ENCODE data around the gene TAP1.

DNA sequence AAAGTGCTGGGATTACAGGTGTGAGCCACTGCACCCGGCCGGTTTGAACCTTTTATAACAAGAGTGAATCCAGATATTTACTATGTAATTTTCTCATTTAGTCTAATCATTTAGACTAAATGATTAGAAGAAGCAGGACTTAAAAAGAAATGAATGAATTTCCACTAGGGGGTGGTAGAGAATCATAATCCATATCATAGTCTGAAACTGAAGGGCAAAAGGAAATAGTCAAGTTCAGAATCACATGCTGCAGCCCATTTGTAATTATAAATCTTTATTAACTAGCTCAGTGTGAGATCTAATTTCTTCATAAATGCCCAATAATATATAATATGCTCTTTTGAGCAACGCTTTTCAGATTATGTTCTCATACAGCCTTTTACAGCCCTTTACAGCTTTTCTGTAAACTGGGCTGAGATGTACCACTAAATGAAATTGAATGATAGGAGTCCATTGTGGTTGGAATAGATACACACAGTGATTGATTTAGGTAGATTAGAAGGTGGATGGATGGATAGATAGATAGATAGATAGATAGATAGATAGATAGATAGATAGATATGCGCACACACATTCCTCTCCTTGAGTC lies 32.3 kb upstream of the TAP1 start:
- TF ChIP-seq, protein P1, sequence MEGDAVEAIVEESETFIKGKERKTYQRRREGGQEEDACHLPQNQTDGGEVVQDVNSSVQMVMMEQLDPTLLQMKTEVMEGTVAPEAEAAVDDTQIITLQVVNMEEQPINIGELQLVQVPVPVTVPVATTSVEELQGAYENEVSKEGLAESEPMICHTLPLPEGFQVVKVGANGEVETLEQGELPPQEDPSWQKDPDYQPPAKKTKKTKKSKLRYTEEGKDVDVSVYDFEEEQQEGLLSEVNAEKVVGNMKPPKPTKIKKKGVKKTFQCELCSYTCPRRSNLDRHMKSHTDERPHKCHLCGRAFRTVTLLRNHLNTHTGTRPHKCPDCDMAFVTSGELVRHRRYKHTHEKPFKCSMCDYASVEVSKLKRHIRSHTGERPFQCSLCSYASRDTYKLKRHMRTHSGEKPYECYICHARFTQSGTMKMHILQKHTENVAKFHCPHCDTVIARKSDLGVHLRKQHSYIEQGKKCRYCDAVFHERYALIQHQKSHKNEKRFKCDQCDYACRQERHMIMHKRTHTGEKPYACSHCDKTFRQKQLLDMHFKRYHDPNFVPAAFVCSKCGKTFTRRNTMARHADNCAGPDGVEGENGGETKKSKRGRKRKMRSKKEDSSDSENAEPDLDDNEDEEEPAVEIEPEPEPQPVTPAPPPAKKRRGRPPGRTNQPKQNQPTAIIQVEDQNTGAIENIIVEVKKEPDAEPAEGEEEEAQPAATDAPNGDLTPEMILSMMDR (IDR thresholded peaks at IDR 0.05), result peak; percentile 61 to 69 (median 66)
- TF ChIP-seq POLR2A (IDR thresholded peaks at IDR 0.05), result no peak
